Stimulated activated naive CD4-positive, alpha-beta T cell (primary cell): ENCODE data around the gene GTF2A1L.
"Not testable (repeated sequence)": the region's sequence is repeated elsewhere in the genome, so short reads cannot be mapped to it uniquely, and the experiment has no call there.

Experiments
- DNase-seq, 6 experiments: peaks; one replicate each; lab custom pipeline; 2025; lab: John Stamatoyannopoulos, UW

GTF2A1L gene

GRCh38 chr2:48607307-48608014 is 10.2 kb upstream of the GTF2A1L start:
- no peak for DNase-seq

GRCh38 chr2:48613211-48613610 is 4.4 kb upstream of the GTF2A1L start:
- no peak for DNase-seq

GRCh38 chr2:48614581-48614980 is 3.1 kb upstream of the GTF2A1L start:
- not testable (repeated sequence) for DNase-seq

GRCh38 chr2:48619526-48619925 is 1.9 kb downstream of the GTF2A1L start:
- no peak for DNase-seq

GRCh38 chr2:48620604-48621003 is 2.9 kb downstream of the GTF2A1L start:
- no peak for DNase-seq

GRCh38 chr2:48622691-48623090 is 5.0 kb downstream of the GTF2A1L start:
- not testable (repeated sequence) for DNase-seq

- DNase-seq, result no peak
Observed at GRCh38 chr2:48624696-48625095, 7.0 kb downstream of the GTF2A1L start.

- DNase-seq, result no peak
Observed at GRCh38 chr2:48626047-48626446, 8.4 kb downstream of the GTF2A1L start.

GRCh38 chr2:48633143-48633542 is 15.5 kb downstream of the GTF2A1L start:
- DNase-seq, result no peak

- DNase-seq, result no peak
Observed at GRCh38 chr2:48635786-48636185, 18.1 kb downstream of the GTF2A1L start.

GRCh38 chr2:48638261-48638660 is 20.6 kb downstream of the GTF2A1L start:
- DNase-seq, result no peak

GRCh38 chr2:48651158-48651790 is 33.6 kb downstream of the GTF2A1L start:
- no peak for DNase-seq

GRCh38 chr2:48668992-48669391 is 51.3 kb downstream of the GTF2A1L start:
- DNase-seq, result no peak

GRCh38 chr2:48673581-48673980 is 55.9 kb downstream of the GTF2A1L start:
- DNase-seq, result no peak

GRCh38 chr2:48674933-48675332 is 57.3 kb downstream of the GTF2A1L start:
- DNase-seq, result no peak

- no peak for DNase-seq
Observed at GRCh38 chr2:48677450-48677849, 59.8 kb downstream of the GTF2A1L start.

- DNase-seq, result no peak
Observed at GRCh38 chr2:48685126-48685525, 67.5 kb downstream of the GTF2A1L start.

GRCh38 chr2:48691935-48692691 is 74.5 kb downstream of the GTF2A1L start:
- no peak for DNase-seq

- no peak for DNase-seq
Observed at GRCh38 chr2:48693066-48693465, 75.4 kb downstream of the GTF2A1L start.

- DNase-seq, result no peak
Observed at GRCh38 chr2:48693645-48694044, 76.0 kb downstream of the GTF2A1L start.

- no peak for DNase-seq
Observed at GRCh38 chr2:48694149-48694548, 76.5 kb downstream of the GTF2A1L start.

- DNase-seq, result no peak
Observed at GRCh38 chr2:48695991-48696390, 78.3 kb downstream of the GTF2A1L start.

- no peak for DNase-seq
Observed at GRCh38 chr2:48696881-48697280, 79.2 kb downstream of the GTF2A1L start.
